IPS-18a (cell line): ENCODE results near the gene RPS19BP1.
"Not testable (repeated sequence)": the region's sequence is repeated elsewhere in the genome, so short reads cannot be mapped to it uniquely, and the experiment has no call there.

Source experiments
- H3K27ac ChIP-seq: one replicate; pipeline ENCODE4 v1.5.1; 2013; ENCODE audit warnings: low read length
- H3K27me3 ChIP-seq: one replicate; pipeline ENCODE4 v1.6.1; 2013; ENCODE audit warnings: mild to moderate bottlenecking, low read length; ENCODE audit not compliant: control insufficient read depth, insufficient read depth
- H3K36me3 ChIP-seq: one replicate; pipeline ENCODE4 v1.6.1; 2013; ENCODE audit warnings: low read depth, low read length; ENCODE audit not compliant: control insufficient read depth
- H3K4me1 ChIP-seq: one replicate; pipeline ENCODE4 v1.6.1; 2013; ENCODE audit warnings: low read depth, low read length; ENCODE audit not compliant: control insufficient read depth
- H3K4me3 ChIP-seq: one replicate; pipeline ENCODE4 v1.5.1; 2013; ENCODE audit warnings: low read length
- H3K9ac ChIP-seq: one replicate; pipeline ENCODE4 v1.6.1; 2013; ENCODE audit warnings: mild to moderate bottlenecking, low read length, moderate library complexity
- H3K9me3 ChIP-seq: one replicate; pipeline ENCODE4 v1.6.1; 2013; ENCODE audit warnings: low read depth, low read length; ENCODE audit not compliant: control insufficient read depth

RPS19BP1 gene

DNA sequence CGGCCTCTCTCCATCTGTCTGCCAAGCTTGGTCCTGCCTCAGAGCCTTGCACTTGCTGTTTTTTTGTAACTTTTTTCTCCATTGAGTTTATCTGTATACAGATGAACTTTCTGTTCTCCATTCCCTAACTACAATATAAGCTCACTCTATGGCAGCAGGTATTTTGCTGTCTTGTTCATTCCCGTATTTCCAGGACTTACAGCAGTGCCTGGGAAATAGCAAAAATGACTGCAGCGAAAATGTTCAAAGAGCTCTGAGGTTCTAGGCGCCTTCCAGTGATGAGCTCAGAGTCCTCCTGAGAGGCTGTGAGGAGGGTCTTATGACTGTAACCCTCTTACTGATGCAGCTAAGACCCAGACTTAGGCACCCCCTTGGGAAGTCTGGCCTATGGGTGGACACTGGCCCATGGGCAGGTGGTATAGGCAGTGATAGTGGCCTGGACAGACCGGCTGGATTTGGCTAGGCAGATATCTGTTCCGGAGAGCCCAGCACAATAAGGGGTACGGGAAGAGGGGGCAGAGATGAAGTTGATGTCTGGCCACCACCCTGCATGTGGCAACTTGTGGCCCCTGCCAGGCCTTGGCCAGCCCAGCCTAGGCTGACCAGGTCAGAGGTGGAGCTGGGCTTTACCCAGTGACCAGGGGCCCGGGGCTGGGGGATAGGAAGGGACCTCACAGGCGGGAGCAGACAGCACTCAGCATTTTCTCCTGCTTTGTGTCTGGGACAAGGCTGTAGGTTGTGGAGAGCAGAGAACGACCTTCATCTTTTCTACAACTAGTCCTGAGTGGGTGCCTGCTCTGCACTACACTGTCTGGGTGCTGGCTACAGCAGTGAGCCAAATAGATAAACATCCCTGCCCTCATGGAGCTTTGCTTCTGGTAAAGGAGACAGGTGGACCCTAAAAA lies 7.5 kb downstream of the RPS19BP1 start:
- no peak overlapping the region for H3K27ac ChIP-seq
- no peaks in the 10 kb centered on the region for H3K9me3 ChIP-seq
- H3K4me3 ChIP-seq = no peak overlapping the region
- peaks cover 6% of the 10 kb centered on the region for H3K4me1 ChIP-seq
- peaks cover 48% of the 10 kb centered on the region for H3K36me3 ChIP-seq
- H3K9ac ChIP-seq = no peak overlapping the region
- H3K27me3 ChIP-seq = no peaks in the 10 kb centered on the region

- H3K27ac ChIP-seq = no peak overlapping the region
These were observed 8.3 kb downstream of the RPS19BP1 start for GRCh38 chr22:39524089-39524752.

DNA sequence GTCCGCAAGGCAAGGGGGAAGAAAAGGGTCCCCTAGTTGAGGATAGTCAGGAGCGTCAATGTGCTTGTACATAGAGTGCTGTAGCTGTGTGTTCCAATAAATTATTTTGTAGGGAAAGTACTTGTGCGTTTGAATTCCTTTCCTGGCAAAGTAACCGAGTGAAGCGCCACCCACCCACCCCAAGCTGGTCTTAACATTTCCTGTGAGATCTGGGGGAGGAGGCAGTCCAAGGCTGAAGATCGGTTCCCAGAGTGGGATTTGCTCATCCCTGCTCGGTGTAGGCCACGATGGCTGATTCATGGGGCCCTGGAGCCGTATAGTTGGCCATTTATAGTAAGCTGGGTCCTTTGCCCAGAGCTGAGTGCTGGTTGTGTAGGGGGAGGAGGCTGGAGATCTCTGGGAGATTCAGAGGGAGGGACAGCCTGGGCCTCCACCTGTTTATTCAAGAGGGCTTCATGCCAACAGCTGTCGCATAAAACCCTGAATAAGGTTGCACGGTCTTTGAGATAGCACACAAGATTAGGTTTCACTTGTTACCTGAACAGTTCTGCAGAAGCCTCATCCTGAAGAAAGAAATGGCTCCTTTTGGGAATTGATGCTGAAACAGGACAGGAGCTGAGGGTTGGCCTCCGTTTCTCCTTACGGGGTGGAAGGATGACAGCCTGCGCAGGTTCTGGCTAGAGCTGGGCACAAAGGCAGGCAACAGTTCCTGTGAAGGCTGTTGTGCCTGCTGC lies 9.8 kb downstream of the RPS19BP1 start:
- Histone ChIP-seq H3K4me3 (peak overlapping the region; percentile 11), H3K27ac (no peak overlapping the region), H3K9ac (no peak overlapping the region), H3K36me3 (peaks cover 36% of the 10 kb centered on the region), H3K4me1 (peaks cover 11% of the 10 kb centered on the region), H3K9me3 (no peaks in the 10 kb centered on the region), H3K27me3 (peaks cover 10% of the 10 kb centered on the region)

More at GRCh38 chr22:39524089-39524752, 8.3 kb downstream of the RPS19BP1 start:
- Histone ChIP-seq H3K36me3 (peaks cover 43% of the 10 kb centered on the region), H3K4me1 (peaks cover 3% of the 10 kb centered on the region), H3K9ac (no peak overlapping the region), H3K4me3 (no peak overlapping the region), H3K9me3 (no peaks in the 10 kb centered on the region), H3K27me3 (no peaks in the 10 kb centered on the region)

DNA sequence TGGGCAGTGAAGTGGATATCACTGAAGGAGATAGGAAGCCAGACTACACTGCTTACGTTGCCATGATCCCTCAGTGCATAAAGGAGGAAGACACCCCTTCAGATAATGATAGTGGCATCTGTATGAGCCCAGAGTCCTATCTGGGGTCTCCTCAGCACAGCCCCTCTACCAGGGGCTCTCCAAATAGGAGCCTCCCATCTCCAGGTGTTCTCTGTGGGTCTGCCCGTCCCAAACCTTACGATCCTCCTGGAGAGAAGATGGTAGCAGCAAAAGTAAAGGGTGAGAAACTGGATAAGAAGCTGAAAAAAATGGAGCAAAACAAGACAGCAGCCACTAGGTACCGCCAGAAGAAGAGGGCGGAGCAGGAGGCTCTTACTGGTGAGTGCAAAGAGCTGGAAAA lies 10.5 kb downstream of the RPS19BP1 start:
- H3K4me3 ChIP-seq = peak overlapping the region; percentile 99
- peaks cover 11% of the 10 kb centered on the region for H3K4me1 ChIP-seq
- H3K9ac ChIP-seq = peak overlapping the region; percentile 99
- H3K27me3 ChIP-seq = peaks cover 16% of the 10 kb centered on the region
- peaks cover 37% of the 10 kb centered on the region for H3K36me3 ChIP-seq
- not testable (repeated sequence) for H3K9me3 ChIP-seq, H3K27ac ChIP-seq

- peak overlapping the region; percentile 100 for H3K27ac ChIP-seq
- peaks cover 43% of the 10 kb centered on the region for H3K36me3 ChIP-seq
- peak overlapping the region; percentile 99 for H3K4me3 ChIP-seq
- H3K27me3 ChIP-seq = peaks cover 20% of the 10 kb centered on the region
- H3K9ac ChIP-seq = peak overlapping the region; percentile 99
- not testable (repeated sequence) for H3K9me3 ChIP-seq
- peaks cover 11% of the 10 kb centered on the region for H3K4me1 ChIP-seq
These were observed 11.3 kb downstream of the RPS19BP1 start for GRCh38 chr22:39521106-39521885.

DNA sequence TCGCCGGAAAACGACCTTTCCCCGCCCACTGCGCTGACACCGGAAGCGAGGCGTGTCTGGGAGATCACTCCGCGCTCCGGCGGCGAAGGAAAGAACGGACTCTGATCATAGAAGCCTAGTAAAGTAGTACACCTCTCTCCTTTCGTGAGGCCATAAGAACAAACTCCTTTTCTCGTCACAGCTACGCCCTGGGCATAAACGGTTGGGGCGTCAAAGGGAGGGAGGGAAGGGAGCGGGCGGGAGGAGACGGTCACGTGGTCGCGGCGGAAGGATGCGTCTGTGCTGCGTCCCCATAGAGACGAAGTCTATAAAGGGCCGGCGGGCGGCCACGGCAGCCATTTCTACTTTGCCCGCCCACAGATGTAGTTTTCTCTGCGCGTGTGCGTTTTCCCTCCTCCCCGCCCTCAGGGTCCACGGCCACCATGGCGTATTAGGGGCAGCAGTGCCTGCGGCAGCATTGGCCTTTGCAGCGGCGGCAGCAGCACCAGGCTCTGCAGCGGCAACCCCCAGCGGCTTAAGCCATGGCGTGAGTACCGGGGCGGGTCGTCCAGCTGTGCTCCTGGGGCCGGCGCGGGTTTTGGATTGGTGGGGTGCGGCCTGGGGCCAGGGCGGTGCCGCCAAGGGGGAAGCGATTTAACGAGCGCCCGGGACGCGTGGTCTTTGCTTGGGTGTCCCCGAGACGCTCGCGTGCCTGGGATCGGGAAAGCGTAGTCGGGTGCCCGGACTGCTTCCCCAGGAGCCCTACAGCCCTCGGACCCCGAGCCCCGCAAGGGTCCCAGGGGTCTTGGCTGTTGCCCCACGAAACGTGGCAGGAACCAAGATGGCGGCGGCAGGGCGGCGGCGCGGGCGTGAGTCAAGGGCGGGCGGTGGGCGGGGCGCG lies 12.1 kb downstream of the RPS19BP1 start, which contains the start of gene ATF4:
Gene ATF4 (plus strand): TSS at position 337 of the 880 bp plus-strand sequence. CDS start 884 bp downstream, outside the sequence.
- Histone ChIP-seq H3K36me3 (peaks cover 51% of the 10 kb centered on the region), H3K9me3 (no peaks in the 10 kb centered on the region), H3K27ac (peak within 1 kb of the TSS; percentile 100), H3K4me3 (peak within 1 kb of the TSS; percentile 99), H3K4me1 (peaks cover 11% of the 10 kb centered on the region), H3K27me3 (peaks cover 27% of the 10 kb centered on the region), H3K9ac (peak within 1 kb of the TSS; percentile 99)

DNA sequence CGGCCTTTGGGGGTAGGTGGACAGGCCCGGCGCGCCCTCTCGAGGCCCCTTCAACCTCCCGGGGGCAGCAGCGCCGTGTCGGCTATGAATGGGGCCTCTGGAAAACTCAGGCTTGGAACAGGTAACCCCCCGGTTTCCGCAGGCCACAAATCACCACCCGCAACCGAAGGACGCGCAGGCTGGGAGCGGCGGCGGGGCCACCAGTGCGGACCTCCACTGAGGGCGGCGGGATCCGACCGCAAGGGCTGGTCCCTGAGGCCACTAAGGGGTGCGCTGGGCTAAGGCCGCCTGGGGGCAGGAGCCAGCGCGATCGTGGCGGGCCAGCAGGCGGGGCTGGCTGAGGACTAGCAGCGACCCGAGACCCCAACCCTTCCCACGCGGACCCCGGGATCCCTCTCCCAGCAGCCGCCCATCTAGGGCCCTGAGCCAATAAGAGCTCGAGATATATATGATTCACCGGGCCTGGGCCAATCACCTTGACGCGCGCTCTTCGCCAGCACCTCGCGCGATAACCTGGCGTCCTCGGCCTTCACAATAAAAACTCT lies 12.8 kb downstream of the RPS19BP1 start:
- H3K36me3 ChIP-seq = peaks cover 55% of the 10 kb centered on the region
- H3K27me3 ChIP-seq = peaks cover 33% of the 10 kb centered on the region
- peaks cover 11% of the 10 kb centered on the region for H3K4me1 ChIP-seq

DNA sequence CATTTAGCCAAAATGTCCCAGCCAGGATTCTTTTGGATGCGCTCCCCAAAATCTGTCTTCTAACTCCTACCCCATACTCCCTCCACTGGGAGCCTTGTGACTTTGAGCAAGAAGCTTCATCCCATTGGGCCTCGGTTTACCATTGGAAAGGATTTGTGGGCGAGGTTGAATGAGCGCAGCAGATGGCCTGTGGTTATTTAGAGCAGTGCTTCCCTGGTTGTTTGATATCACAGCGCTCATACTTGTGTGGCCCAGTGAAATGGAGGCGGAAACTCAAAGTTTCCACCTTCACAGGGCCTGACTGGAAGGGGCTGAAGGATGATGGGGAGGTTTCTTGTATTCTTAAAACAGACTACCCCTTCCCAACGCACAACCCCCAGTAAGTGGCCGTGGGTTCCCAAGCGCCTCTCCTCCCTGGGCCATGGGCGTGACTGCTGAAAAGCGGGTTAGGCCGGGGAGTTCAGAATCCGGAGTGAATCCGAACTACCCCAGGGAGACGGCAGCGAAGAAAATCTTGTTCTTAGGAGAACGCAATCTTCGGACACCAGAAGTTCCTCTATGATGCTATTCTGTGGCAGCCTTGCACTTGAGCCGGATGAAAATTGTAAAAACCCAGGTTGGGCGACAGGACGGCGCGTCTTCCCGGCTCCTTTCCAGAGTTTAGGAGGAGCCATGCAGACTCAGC lies 13.4 kb downstream of the RPS19BP1 start:
- Histone ChIP-seq H3K9me3 (no peaks in the 10 kb centered on the region), H3K27me3 (peaks cover 39% of the 10 kb centered on the region), H3K9ac (peak overlapping the region; percentile 99), H3K36me3 (peaks cover 54% of the 10 kb centered on the region), H3K4me1 (peaks cover 11% of the 10 kb centered on the region), H3K4me3 (peak overlapping the region; percentile 99), H3K27ac (peak overlapping the region; percentile 70)

More for the DNA sequence above, 12.8 kb downstream of the RPS19BP1 start:
- H3K9me3 ChIP-seq = no peaks in the 10 kb centered on the region
- H3K9ac ChIP-seq = peak overlapping the region; percentile 99
- H3K4me3 ChIP-seq = peak overlapping the region; percentile 99
- H3K27ac ChIP-seq = peak overlapping the region; percentile 100

DNA sequence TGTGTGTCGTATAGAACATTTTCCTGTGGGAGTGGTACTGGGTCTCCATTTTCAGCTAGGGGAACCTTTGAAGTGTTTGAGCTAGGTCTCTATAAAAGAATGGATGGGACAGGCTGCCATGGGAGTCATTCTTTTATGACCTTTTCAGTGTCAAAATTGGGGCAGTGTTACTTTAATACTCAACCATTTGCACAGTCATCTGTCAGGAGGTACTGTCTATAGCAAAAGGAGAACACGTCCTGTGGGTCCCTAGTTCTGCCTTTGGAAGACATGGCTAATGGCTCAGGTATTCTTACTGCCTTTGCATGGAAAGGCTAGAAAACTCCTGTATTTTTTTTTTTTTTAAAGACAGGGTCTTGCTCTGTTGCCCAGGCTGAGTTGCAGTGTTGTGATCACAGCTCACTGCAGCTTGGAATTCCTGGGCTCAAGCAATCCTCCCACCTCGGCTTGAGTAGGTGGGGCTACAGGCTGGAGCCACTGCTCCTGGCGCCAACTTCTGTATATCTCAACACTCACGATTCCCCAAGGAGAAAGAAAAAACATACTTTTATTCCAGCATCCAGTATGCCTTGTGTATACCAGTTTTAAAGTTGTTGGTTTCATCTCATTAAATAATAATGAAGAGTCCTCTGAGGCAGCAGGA lies 14.3 kb downstream of the RPS19BP1 start:
- Histone ChIP-seq H3K9me3 (no peaks in the 10 kb centered on the region), H3K4me1 (peaks cover 11% of the 10 kb centered on the region), H3K27me3 (peaks cover 48% of the 10 kb centered on the region), H3K27ac (no peak overlapping the region), H3K9ac (no peak overlapping the region), H3K4me3 (peak overlapping the region; percentile 99), H3K36me3 (peaks cover 58% of the 10 kb centered on the region)
